AG04449 (cell line): ENCODE measurements around the gene GRIA3.
"Not testable (repeated sequence)": the region's sequence is repeated elsewhere in the genome, so short reads cannot be mapped to it uniquely, and the experiment has no call there.

Experiments
- CTCF ChIA-PET: fragments of 350-600 bp; formaldehyde crosslinking; extraction: SDS; loops from one replicate; lab custom pipeline; 2021; ENCODE audit warnings: antibody characterized with exemption; lab: Yijun Ruan, JAX
- POLR2A ChIA-PET: fragments of 400-600, 350-600 bp; formaldehyde crosslinking; extraction: SDS; loops from one replicate; lab custom pipeline; 2020; ENCODE audit warnings: antibody characterized with exemption, inconsistent platforms; lab: Yijun Ruan, JAX
- DNase-seq: peaks from one replicate; pipeline ENCODE4 v3.0.0-alpha.2; 2010; ENCODE audit warnings: low read depth, low spot score
- H3K4me3 ChIP-seq: 2 replicates; pipeline ENCODE4 v1.5.1; 2011; ENCODE audit warnings: low read depth, mild to moderate bottlenecking, control low read depth, low read length
- CTCF ChIP-seq: IDR thresholded peaks from one replicate; pipeline ENCODE4 v1.5.1; 2011; ENCODE audit warnings: mild to moderate bottlenecking, moderate library complexity, low read length, control low read depth, inconsistent platforms; ENCODE audit not compliant: insufficient read depth; ENCODE audit errors: missing control alignments

GRIA3 gene

GRCh38 chrX:123504047-123504446 is 320.0 kb downstream of the GRIA3 start:
- no peak for DNase-seq
- ChIA-PET CTCF (no interaction called here), POLR2A (no interaction called here)
- no peak overlapping the region for H3K4me3 ChIP-seq
- no peak for TF ChIP-seq CTCF

DNA sequence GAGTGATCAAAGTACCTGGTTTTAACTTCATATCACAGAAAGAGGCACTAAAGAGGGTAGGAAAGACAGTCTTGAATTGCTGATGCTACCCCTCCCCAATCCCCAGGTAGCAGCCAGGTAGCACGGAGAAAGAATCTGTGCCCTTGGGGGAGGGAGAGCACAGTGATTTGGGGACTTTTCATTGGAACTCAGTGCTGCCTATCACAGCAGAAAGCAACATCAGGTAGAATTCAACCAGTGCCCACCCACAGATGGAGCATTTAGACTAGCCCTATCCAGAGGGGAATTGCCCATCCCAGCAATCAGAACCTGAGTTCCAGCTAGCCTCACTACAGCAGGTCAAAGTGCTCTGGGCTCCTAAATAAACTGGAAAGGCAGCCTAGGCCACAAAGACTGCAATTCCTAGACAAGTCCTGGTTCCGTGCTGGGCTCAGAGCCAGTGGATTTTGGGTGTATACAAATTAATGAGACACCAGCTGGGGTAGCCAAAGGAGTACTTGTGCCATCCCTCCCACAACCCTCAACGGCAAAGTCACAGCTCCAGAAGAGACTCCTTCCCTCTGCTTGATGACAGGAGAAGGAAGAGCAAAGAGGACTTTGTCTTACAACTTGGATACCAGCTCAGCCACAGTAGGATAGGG is 320.7 kb downstream of the GRIA3 start:
- CTCF ChIA-PET = no interaction called here
- DNase-seq = no peak
- no peak overlapping the region for H3K4me3 ChIP-seq
- POLR2A ChIA-PET = no interaction called here
- no peak for TF ChIP-seq CTCF

DNA sequence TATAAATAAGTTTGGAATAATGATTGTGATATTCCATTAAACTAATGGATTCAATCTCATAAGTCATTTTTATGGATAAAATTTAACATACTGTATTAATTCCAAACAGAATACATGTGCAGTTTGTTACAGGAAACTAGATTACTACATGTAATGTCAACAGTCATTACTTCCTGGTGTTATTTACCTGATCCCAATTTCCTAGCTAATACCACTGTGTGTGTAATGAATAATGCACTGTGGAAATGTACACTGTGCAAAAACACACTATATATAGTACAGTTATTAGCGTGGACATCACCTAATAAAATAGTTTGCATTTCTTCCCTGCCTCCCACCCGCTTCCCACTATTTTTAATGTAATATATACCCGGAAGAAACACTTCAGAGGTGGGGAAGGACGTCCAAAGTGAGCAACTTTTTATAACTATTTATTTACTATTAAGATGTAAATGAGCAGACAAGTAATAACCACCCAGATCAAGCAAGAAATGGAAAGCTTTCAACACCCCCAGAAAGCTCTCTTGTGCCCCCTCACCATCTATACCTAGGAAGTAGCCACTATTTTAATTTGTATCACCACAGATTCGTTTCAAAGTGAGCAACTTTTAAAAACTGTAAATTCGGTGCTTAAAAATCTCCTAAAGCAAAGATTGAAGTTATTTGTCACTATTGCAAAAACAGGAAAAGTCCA is 329.7 kb downstream of the GRIA3 start:
- DNase-seq = no peak
- ChIA-PET POLR2A (no interaction called here), CTCF (interaction anchor here (1.0 kb wide), 1 partner anchor 12 kb away, joined by 3 read pairs; no protein-coding TSS in a partner anchor)
- TF ChIP-seq CTCF = no peak
- H3K4me3 ChIP-seq = no peak overlapping the region

- H3K4me3 ChIP-seq, POLR2A ChIA-PET, DNase-seq: not testable (repeated sequence)
- CTCF ChIA-PET = interaction anchor here (1.0 kb wide), 1 partner anchor 13 kb away, joined by 3 read pairs; no protein-coding TSS in a partner anchor
Measured at GRCh38 chrX:123514279-123514640, 330.2 kb downstream of the GRIA3 start.

DNA sequence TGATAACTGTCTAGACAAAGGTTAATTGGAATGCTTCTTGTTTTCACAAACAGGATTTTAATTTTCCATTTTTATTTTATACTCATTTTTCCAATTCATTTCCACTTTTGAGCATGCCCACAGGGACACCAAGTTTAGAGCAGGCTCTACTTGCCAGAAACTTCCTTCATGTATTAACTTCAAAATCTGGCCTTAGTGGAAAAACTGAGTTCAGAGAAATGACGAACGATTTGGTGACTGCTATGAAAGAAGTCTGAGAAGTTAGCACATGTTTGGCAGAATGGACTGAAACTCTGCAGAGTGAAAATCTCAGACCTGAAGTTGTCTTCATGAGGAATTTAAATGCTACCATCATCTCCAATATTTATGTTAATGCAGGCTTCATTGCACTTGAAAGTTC is 334.7 kb downstream of the GRIA3 start:
- no peak for TF ChIP-seq CTCF
- ChIA-PET POLR2A (no interaction called here), CTCF (no interaction called here)
- no peak overlapping the region for H3K4me3 ChIP-seq
- no peak for DNase-seq

DNA sequence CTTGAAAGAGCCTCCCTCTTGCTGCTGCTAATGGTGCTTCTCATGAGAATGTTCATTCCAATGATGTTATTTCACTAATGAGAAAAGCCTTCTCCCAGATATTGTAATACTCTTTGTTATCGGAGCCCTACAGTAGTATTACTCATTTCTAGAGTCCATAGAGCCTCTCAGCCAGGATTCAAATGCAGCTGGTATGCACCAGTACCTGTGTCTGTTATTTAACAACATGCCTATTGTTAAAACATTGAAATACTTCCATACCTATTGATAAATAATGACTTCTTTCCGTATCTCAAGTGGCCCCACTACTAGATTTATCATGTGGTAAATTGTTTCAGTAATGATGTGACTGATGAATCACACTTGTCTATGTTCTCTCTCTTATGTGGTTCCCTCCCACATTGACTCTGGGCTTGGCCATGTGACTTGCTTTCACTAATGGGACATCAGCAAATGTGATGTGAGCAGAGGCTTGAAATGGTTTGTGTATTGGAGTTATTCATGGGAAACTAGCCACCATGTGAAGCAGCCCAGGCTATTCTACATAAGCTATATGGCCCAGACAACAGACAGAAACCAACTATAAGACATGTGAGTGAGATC is 341.1 kb downstream of the GRIA3 start:
- no peak for TF ChIP-seq CTCF
- ChIA-PET CTCF (no interaction called here), POLR2A (no interaction called here)
- DNase-seq = no peak
- no peak overlapping the region for H3K4me3 ChIP-seq

GRCh38 chrX:123530726-123531125 is 346.6 kb downstream of the GRIA3 start:
- DNase-seq, H3K4me3 ChIP-seq, CTCF ChIA-PET, POLR2A ChIA-PET: not testable (repeated sequence)
